MM.1S (cell line): ENCODE data around the gene SWSAP1.

Experiments used
- EZH2 ChIP-seq: fragments of 300-600 bp; sonication (generic); optimal IDR thresholded peaks from 2 replicates; pipeline ENCODE3; 2017; ENCODE audit warnings: low read depth, mild to moderate bottlenecking, antibody characterized with exemption, low read length, mixed read lengths
- EZH2phosphoT487 ChIP-seq: fragments of 300-600 bp; sonication (generic); IDR thresholded peaks from 2 replicates; pipeline ENCODE4 v1.6.1; 2018; ENCODE audit warnings: antibody characterized with exemption, low read length
- TF ChIP-seq, protein P1 (sequence below): fragments of 300-600 bp; sonication (generic); IDR thresholded peaks from 2 replicates; pipeline ENCODE4 v1.5.1; 2016; ENCODE audit warnings: antibody characterized with exemption, low read length, mixed read lengths

GRCh38 chr19:11359421-11359820, 15.0 kb upstream of the SWSAP1 start:
- TF ChIP-seq, protein P1, sequence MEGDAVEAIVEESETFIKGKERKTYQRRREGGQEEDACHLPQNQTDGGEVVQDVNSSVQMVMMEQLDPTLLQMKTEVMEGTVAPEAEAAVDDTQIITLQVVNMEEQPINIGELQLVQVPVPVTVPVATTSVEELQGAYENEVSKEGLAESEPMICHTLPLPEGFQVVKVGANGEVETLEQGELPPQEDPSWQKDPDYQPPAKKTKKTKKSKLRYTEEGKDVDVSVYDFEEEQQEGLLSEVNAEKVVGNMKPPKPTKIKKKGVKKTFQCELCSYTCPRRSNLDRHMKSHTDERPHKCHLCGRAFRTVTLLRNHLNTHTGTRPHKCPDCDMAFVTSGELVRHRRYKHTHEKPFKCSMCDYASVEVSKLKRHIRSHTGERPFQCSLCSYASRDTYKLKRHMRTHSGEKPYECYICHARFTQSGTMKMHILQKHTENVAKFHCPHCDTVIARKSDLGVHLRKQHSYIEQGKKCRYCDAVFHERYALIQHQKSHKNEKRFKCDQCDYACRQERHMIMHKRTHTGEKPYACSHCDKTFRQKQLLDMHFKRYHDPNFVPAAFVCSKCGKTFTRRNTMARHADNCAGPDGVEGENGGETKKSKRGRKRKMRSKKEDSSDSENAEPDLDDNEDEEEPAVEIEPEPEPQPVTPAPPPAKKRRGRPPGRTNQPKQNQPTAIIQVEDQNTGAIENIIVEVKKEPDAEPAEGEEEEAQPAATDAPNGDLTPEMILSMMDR = no peak
- TF ChIP-seq EZH2phosphoT487 = no peak
- TF ChIP-seq EZH2 = no peak
